ENCODE data around the gene GIPR. TPM values are rescaled to one million over a fixed set of nuclear protein-coding genes. Genes with fewer than 3 reads are reported as not detected.

The GIPR gene
- total RNA-seq, 1 experiment from 2014 or later: 0.61 TPM

DNA sequence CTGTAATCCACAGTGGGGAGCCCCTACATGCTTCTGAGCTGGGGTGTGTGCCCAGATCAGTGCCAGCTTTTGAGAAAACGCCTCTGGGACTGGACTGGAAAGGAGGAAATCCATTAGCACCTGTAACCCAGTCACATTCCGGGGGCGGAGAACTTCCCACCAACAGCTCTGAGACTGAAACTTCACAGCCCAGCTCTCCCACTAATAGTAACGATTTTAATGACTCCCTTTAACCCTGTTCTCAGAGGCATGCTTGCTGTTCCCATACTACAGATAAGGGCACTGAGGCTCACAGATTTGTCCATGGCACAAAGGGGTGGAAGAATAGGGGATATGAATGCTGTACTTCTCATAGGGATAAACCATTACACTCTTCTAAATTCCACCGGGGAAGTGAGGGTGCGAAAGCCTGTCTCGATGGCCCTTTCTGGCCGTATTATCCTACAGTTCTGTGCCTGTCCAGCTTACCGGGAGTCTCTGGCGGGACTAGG lies 61.8 kb downstream of the GIPR start:
- H3K18ac ChIP-seq (ENCODE audit: insufficient read length, low read depth, low read length): no peak overlapping the region
- H2BK12ac ChIP-seq (ENCODE audit: insufficient read length, low read depth, low read length): no peak overlapping the region
- H3K14ac ChIP-seq (ENCODE audit: insufficient read depth, low read length): peak overlapping the region; percentile 79; the same call in 1 of the 2 replicates
- no peak overlapping the region for H2BK15ac ChIP-seq (ENCODE audit: low read depth, low read length)
- no peaks in the 10 kb centered on the region for H3K9me3 ChIP-seq (ENCODE audit: control insufficient read depth, low read depth, low read length)
- peak overlapping the region; percentile 78 for H3K4me2 ChIP-seq (ENCODE audit: insufficient read depth, insufficient read length, low read length)
- WGBS (ENCODE audit: extremely low coverage, insufficient read length, low lambda C conversion rate): no CpG with 5 or more reads among the region's 10 CpGs
- Mint-ChIP-seq H3K27ac (peak overlapping the region; percentile 33 to 98 (median 81); a peak in 5 of 7 replicates), H3K36me3 (ENCODE audit: insufficient read depth in 1 of 3, low read depth in 3 of 3) (peaks cover 0 to 2% (median 0%) of the 10 kb centered on the region in 3 experiments; a peak in 1 of 7 replicates), H3K4me3 (peak overlapping the region; percentile 96 to 97), H3K9me3 (no peaks in the 10 kb centered on the region), H3K27me3 (ENCODE audit: low read depth) (no peaks in the 10 kb centered on the region), H3K4me1 (peaks cover 13 to 19% of the 10 kb centered on the region in 2 experiments)
- H3T11ph ChIP-seq (ENCODE audit: low read length): no peak overlapping the region
- no peak overlapping the region for H3K23ac ChIP-seq (ENCODE audit: insufficient read length, low read depth, low read length)
- no peak overlapping the region for H3K4ac ChIP-seq (ENCODE audit: low read depth, low read length)
- H4K20me1 ChIP-seq (ENCODE audit: control insufficient read depth, insufficient read depth, insufficient read length): no peaks in the 10 kb centered on the region
- H2AFZ ChIP-seq (ENCODE audit: low read length): no peak overlapping the region
- H2BK20ac ChIP-seq (ENCODE audit: low read depth, low read length, poor library complexity, severe bottlenecking): no peak overlapping the region
- H2BK5ac ChIP-seq (ENCODE audit: insufficient read length, low read length): no peak overlapping the region
- no peaks in the 10 kb centered on the region for H3K4me1 ChIP-seq (ENCODE audit: insufficient read depth, low read length)
- peak overlapping the region; percentile 20 for H3K56ac ChIP-seq (ENCODE audit: insufficient read length, low read depth, low read length)
- no peak overlapping the region for H4K8ac ChIP-seq (replicated peaks; ENCODE audit: insufficient read length, low read depth, low read length)
- no peak overlapping the region for H2AK5ac ChIP-seq (ENCODE audit: insufficient read length, low read length)
- H3K23me2 ChIP-seq (ENCODE audit: insufficient read length, low read depth, low read length, poor library complexity, severe bottlenecking): no peaks in the 10 kb centered on the region
- H3K79me1 ChIP-seq (ENCODE audit: insufficient read depth, low read depth, low read length, poor library complexity, severe bottlenecking): peaks cover 7% of the 10 kb centered on the region
- H3K27me3 ChIP-seq (ENCODE audit: insufficient read depth, low read length): no peaks in the 10 kb centered on the region
- H2BK120ac ChIP-seq (ENCODE audit: low read depth, low read length, poor library complexity, severe bottlenecking): no peak overlapping the region
- H3K79me2 ChIP-seq (ENCODE audit: insufficient read depth, low read length): peaks cover 4% of the 10 kb centered on the region; the same call in 1 of the 2 replicates
- no peak overlapping the region for H3K27ac ChIP-seq (ENCODE audit: insufficient read length, low read depth, low read length)
- H4K5ac ChIP-seq (ENCODE audit: insufficient read length, low read depth, low read length): no peak overlapping the region
- H3K9ac ChIP-seq (ENCODE audit: extremely low read depth, insufficient read length, low read length): peak overlapping the region; percentile 76
- TF ChIP-seq, protein P1, sequence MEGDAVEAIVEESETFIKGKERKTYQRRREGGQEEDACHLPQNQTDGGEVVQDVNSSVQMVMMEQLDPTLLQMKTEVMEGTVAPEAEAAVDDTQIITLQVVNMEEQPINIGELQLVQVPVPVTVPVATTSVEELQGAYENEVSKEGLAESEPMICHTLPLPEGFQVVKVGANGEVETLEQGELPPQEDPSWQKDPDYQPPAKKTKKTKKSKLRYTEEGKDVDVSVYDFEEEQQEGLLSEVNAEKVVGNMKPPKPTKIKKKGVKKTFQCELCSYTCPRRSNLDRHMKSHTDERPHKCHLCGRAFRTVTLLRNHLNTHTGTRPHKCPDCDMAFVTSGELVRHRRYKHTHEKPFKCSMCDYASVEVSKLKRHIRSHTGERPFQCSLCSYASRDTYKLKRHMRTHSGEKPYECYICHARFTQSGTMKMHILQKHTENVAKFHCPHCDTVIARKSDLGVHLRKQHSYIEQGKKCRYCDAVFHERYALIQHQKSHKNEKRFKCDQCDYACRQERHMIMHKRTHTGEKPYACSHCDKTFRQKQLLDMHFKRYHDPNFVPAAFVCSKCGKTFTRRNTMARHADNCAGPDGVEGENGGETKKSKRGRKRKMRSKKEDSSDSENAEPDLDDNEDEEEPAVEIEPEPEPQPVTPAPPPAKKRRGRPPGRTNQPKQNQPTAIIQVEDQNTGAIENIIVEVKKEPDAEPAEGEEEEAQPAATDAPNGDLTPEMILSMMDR (conservative IDR thresholded peaks at IDR 0.05): no peak
- no peak for DNase-seq
- no peak overlapping the region for H4K91ac ChIP-seq (ENCODE audit: insufficient read length, low read depth, low read length)

Data from H9 (cell line).